PC-9 (cell line): ENCODE measurements around the gene RBMS2.

ENCODE experiments used
- EZH2 ChIP-seq: fragments of 200-600 bp; sonication (generic); IDR thresholded peaks from 2 replicates; pipeline ENCODE4 v1.8.0; 2017; ENCODE audit warnings: antibody characterized with exemption, low read depth
- TF ChIP-seq, protein P1 (sequence below): fragments of 200-600 bp; sonication (generic); conservative IDR thresholded peaks from 2 replicates; pipeline ENCODE4 v1.6.1; 2017; ENCODE audit warnings: mixed run types, antibody characterized with exemption, mild to moderate bottlenecking, moderate library complexity

DNA sequence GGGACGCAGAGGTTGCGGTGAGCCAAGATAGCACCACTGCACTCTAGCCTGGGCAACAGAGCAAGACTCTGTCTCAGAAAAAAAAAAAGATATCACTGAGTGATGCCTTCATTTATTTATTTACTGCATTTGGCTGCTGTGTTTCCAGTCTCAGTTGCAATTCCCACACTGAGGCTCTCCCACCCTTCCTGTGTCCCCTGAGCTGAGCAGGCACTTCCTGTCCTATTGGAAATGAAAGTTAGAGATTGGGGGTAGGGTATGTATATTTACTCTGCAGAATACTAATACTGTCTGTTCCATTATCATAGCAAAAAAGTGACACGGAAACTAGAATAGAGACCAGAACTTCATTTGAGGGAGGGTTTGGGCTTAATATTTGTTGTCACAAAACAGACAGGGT lies 1.6 kb upstream of the RBMS2 start:
- TF ChIP-seq, protein P1, sequence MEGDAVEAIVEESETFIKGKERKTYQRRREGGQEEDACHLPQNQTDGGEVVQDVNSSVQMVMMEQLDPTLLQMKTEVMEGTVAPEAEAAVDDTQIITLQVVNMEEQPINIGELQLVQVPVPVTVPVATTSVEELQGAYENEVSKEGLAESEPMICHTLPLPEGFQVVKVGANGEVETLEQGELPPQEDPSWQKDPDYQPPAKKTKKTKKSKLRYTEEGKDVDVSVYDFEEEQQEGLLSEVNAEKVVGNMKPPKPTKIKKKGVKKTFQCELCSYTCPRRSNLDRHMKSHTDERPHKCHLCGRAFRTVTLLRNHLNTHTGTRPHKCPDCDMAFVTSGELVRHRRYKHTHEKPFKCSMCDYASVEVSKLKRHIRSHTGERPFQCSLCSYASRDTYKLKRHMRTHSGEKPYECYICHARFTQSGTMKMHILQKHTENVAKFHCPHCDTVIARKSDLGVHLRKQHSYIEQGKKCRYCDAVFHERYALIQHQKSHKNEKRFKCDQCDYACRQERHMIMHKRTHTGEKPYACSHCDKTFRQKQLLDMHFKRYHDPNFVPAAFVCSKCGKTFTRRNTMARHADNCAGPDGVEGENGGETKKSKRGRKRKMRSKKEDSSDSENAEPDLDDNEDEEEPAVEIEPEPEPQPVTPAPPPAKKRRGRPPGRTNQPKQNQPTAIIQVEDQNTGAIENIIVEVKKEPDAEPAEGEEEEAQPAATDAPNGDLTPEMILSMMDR = no peak
- TF ChIP-seq EZH2 = no peak
